Testis (tissue), 3 donors: ENCODE measurements around the gene LILRB3. TPM values are rescaled to one million over a fixed set of nuclear protein-coding genes. Genes with fewer than 3 reads are reported as not detected.
A peak's percentile ranks its signal among the peaks of the same experiment; 100 is the strongest.

ENCODE experiments used
- DNase-seq: peaks from one replicate; pipeline ENCODE4 v3.0.0-alpha.2; 2019
- H3K27ac ChIP-seq, 2 donors: fragments of 200-600 bp; sonication (generic); one replicate each; pipeline ENCODE4 v1.5.1; 2019
- H3K27me3 ChIP-seq: fragments of 200-600 bp; sonication (generic); one replicate; pipeline ENCODE4 v1.5.1; 2019
- H3K36me3 ChIP-seq: fragments of 200-600 bp; sonication (generic); one replicate; pipeline ENCODE4 v1.5.1; 2017; ENCODE audit warnings: low read depth; ENCODE audit errors: missing control alignments
- H3K4me1 ChIP-seq: fragments of 200-600 bp; sonication (generic); one replicate; pipeline ENCODE4 v1.5.1; 2019
- H3K4me3 ChIP-seq, 2 donors: fragments of 200-600 bp; sonication (generic); one replicate each; pipeline ENCODE4 v1.5.1; 2017 to 2019
- H3K9me3 ChIP-seq: fragments of 200-600 bp; sonication (generic); one replicate; pipeline ENCODE4 v1.5.1; 2017
- CTCF ChIP-seq, 3 experiments: fragments of 450-650 bp in 2 of 3; fragments of 200-600 bp in 1 of 3; sonication (generic) in 1 of 3; IDR thresholded peaks; one replicate each; pipeline ENCODE4 v1.5.1; 2016 to 2019; ENCODE audit warnings: antibody characterized with exemption in 3 of 3, mild to moderate bottlenecking in 2 of 3, moderate library complexity in 1 of 3
- POLR2A ChIP-seq: fragments of 450-650 bp; IDR thresholded peaks from one replicate; pipeline ENCODE4 v1.6.1; 2017; ENCODE audit warnings: antibody characterized with exemption, mild to moderate bottlenecking, moderate library complexity
- WGBS, 2 donors: methylation state at CpG; one replicate each; pipeline ENCODE4 v1.1.5; 2018; 5-methylcytosine and 5-hydroxymethylcytosine counted together
- intact Hi-C: fragments of 100-400 bp; cut with DNase I; formaldehyde crosslinking; loops from one replicate; pipeline ENCODE4 v1.15.1; 2023; ENCODE audit warnings: low total_unique reads
- polyA plus RNA-seq: library from polyadenylated mRNA; stranded (reverse); fragments of 350-450 nt; fragmentation: Illumina TruSeq; extraction: RNeasy Lipid Tissue Mini Kit (QIAGEN cat#74804); gene quantifications from one replicate; pipeline ENCODE4 v1.2.3, GENCODE V29; 2014; ENCODE audit warnings: low read depth, low replicate concordance; ENCODE audit not compliant: insufficient read depth
- total RNA-seq, 2 donors: library from RNA; depleted of rRNA; stranded (reverse); fragments of >200 nt; gene quantifications; one replicate each; pipeline ENCODE4 v1.2.3, GENCODE V29; 2016

LILRB3 gene
- total and polyA plus RNA-seq, 3 donors from 2014 or later: 3.6 to 11.0 (median 4.9) TPM

GRCh38 chr19:54204767-54205468 lies 17.9 kb downstream of the LILRB3 start:
- Histone ChIP-seq H3K9me3 (no peaks in the 10 kb centered on the region), H3K36me3 (no peaks in the 10 kb centered on the region), H3K27me3 (no peaks in the 10 kb centered on the region), H3K4me3 (no peak overlapping the region), H3K4me1 (peaks cover 70% of the 10 kb centered on the region), H3K27ac (peak overlapping the region in 1 of 2 donors; percentile 7)
- DNase-seq: no peak
- no peak for TF ChIP-seq POLR2A
- TF ChIP-seq CTCF (IDR thresholded peaks at IDR 0.05): no peak
- 84 to 85% methylated on average over 4 of the region's 4 CpGs for WGBS, 2 donors
- intact Hi-C loops: no loop called here

DNA sequence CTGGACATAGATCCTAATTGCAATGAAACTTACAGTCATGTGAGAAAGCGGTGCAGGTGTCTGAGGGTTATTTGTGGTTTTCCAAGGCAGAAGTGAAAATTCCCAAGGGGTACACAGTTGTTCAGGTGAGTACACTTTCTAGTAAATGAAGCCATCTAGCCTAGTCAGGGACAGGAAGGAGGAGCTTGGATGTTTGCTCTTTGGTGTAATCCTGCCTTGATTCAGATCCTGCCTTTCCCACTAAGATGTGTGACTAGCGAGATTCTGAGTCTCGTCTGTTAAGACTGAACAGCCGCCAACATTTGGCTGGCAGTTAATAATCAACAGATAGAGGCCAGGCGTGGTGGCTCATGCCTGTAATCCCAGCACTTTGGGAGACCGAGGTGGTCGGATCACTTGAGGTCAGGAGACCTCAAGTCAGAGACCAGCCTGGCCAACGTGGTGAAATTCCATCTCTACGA lies 19.6 kb downstream of the LILRB3 start:
- Histone ChIP-seq H3K4me1 (peaks cover 53% of the 10 kb centered on the region), H3K36me3 (no peaks in the 10 kb centered on the region), H3K9me3 (no peaks in the 10 kb centered on the region), H3K27ac (peak overlapping the region in 1 of 2 donors; percentile 25), H3K27me3 (no peaks in the 10 kb centered on the region), H3K4me3 (no peak overlapping the region)
- no peak for TF ChIP-seq CTCF (IDR thresholded peaks at IDR 0.05)
- no peak for TF ChIP-seq POLR2A
- intact Hi-C loops: no loop called here
- WGBS, 2 donors: 64 to 71% methylated on average over 9 of the region's 9 CpGs
- DNase-seq: no peak

DNA sequence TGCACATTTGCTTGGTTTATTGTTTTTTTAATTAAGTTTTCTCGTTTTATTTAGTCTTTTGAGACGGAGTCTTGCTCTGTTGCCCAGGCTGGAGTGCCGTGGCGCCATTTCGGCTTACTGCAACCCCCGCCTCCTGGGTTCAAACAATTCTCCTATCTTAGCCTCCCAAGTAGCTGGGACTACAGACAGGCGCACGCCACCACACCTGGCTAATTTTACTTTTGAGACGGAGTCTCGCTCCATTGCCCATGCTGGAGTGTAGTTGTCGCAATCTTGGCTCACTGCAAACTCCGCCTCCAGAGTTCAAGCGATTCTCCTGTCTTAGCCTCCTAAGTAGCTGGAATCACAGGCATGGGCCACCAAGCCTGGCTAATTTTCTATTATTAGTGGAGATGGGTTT lies 20.8 kb downstream of the LILRB3 start:
- H3K9me3 ChIP-seq: no peaks in the 10 kb centered on the region
- WGBS, 2 donors: 56 to 76% methylated on average over 13 of the region's 13 CpGs
- no peak overlapping the region for H3K4me3 ChIP-seq
- no peak for DNase-seq
- TF ChIP-seq CTCF (IDR thresholded peaks at IDR 0.05) (no peak), POLR2A (no peak)
- H3K36me3 ChIP-seq: no peaks in the 10 kb centered on the region
- H3K4me1 ChIP-seq: peaks cover 41% of the 10 kb centered on the region
- intact Hi-C loops: no loop called here
- H3K27me3 ChIP-seq: no peaks in the 10 kb centered on the region
- H3K27ac ChIP-seq: peak overlapping the region; percentile 93 to 95

DNA sequence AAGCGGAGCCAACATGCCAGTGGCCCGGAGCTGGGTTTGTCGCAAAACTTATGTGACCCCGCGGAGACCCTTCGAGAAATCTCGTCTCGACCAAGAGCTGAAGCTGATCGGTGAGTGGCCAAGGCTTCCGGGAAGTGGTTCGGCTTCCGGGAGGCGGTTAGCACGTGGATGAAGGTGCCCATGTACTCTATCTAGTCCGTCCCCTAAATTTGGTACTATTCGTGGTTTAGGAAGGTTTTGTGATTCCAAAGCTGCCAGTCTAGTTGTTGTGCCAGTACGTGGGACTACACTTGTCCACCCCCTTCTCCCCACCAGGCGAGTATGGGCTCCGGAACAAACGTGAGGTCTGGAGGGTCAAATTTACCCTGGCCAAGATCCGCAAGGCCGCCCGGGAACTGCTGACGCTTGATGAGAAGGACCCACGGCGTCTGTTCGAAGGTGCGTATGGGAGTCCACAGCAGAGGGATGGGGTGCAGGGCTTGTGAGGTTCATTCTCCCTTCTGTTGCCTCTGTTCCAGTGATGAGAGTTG lies 21.6 kb downstream of the LILRB3 start:
- DNase-seq: no peak
- H3K27me3 ChIP-seq: no peaks in the 10 kb centered on the region
- H3K36me3 ChIP-seq: no peaks in the 10 kb centered on the region
- peak overlapping the region; percentile 93 to 95 for H3K27ac ChIP-seq
- TF ChIP-seq POLR2A: no peak
- TF ChIP-seq CTCF (IDR thresholded peaks at IDR 0.05): no peak
- no peaks in the 10 kb centered on the region for H3K9me3 ChIP-seq
- H3K4me3 ChIP-seq: peak overlapping the region; percentile 69 to 77
- 1 to 2% methylated on average over 21 to 28 of the region's 28 CpGs for WGBS, 2 donors
- peaks cover 38% of the 10 kb centered on the region for H3K4me1 ChIP-seq
- intact Hi-C loops: no loop called here
